Measurements from ENCODE around the gene HYLS1.
"Not testable (repeated sequence)": the region's sequence is repeated elsewhere in the genome, so short reads cannot be mapped to it uniquely, and the experiment has no call there.

GRCh38 chr11:125865354-125865753 is 22.1 kb upstream of the HYLS1 start:
- not testable (repeated sequence) for TF ChIP-seq POLR2A, CTCF (IDR thresholded peaks at IDR 0.05)
